Activated T-cell treated with anti-CD3 and anti-CD28 coated beads for 48 hours (primary cell): ENCODE measurements around the gene FAM118A.
A peak's percentile ranks its signal among the peaks of the same experiment; 100 is the strongest.
"Not testable (repeated sequence)": the region's sequence is repeated elsewhere in the genome, so short reads cannot be mapped to it uniquely, and the experiment has no call there.

ENCODE experiments used
- DNase-seq: peaks from one replicate; pipeline ENCODE4 v3.0.0-alpha.2; 2020; ENCODE audit warnings: low read depth

Gene FAM118A

GRCh38 chr22:45309422-45310227 lies at the start of gene FAM118A:
TSS of gene FAM118A (plus strand) at chr22:45309934. CDS start at chr22:45322380, 12,446 bp downstream.
- peak; percentile 95 for DNase-seq

GRCh38 chr22:45260395-45260759 lies 49.4 kb upstream of the FAM118A start:
- not testable (repeated sequence) for DNase-seq

- no peak for DNase-seq
Measured at GRCh38 chr22:45261407-45262088, 48.2 kb upstream of the FAM118A start.

- DNase-seq, result no peak
Measured at GRCh38 chr22:45262195-45262930, 47.4 kb upstream of the FAM118A start.

GRCh38 chr22:45262931-45263462 lies 46.7 kb upstream of the FAM118A start:
- no peak for DNase-seq

- DNase-seq, result no peak
Measured at GRCh38 chr22:45263463-45264269, 46.1 kb upstream of the FAM118A start.

- no peak for DNase-seq
Measured at GRCh38 chr22:45265535-45265934, 44.2 kb upstream of the FAM118A start.

- DNase-seq, result no peak
Measured at GRCh38 chr22:45268167-45268957, 41.4 kb upstream of the FAM118A start.

GRCh38 chr22:45268958-45269844 lies 40.5 kb upstream of the FAM118A start:
- DNase-seq, result peak; percentile 82

GRCh38 chr22:45270095-45271020 lies 39.4 kb upstream of the FAM118A start:
- no peak for DNase-seq

GRCh38 chr22:45271667-45272201 lies 38.0 kb upstream of the FAM118A start:
- DNase-seq, result no peak

GRCh38 chr22:45272498-45272897 lies 37.2 kb upstream of the FAM118A start:
- DNase-seq, result no peak

- no peak for DNase-seq
Measured at GRCh38 chr22:45273452-45274075, 36.2 kb upstream of the FAM118A start.

GRCh38 chr22:45276507-45277105 lies 33.1 kb upstream of the FAM118A start:
- no peak for DNase-seq

GRCh38 chr22:45277720-45278119 lies 32.0 kb upstream of the FAM118A start:
- DNase-seq, result not testable (repeated sequence)

- no peak for DNase-seq
Measured at GRCh38 chr22:45278125-45278524, 31.6 kb upstream of the FAM118A start.

GRCh38 chr22:45280587-45280980 lies 29.1 kb upstream of the FAM118A start:
- DNase-seq, result no peak
